Sigmoid colon (tissue), 4 donors: ENCODE measurements around the gene PIP4K2A.

Experiments used
- CTCF ChIP-seq, 4 experiments: fragments of 450-650 bp in 3 of 4; fragments of 200-600 bp in 1 of 4; IDR thresholded peaks; one replicate each; pipeline ENCODE4 v1.5.1; 2016 to 2019; ENCODE audit warnings: antibody characterized with exemption in 4 of 4, mild to moderate bottlenecking in 3 of 4, moderate library complexity in 2 of 4
- EP300 ChIP-seq, 4 donors: sonication (generic); formaldehyde crosslinking; IDR thresholded peaks; one replicate each; pipeline ENCODE4 v1.6.1; 2017; ENCODE audit warnings: antibody characterized with exemption in 4 of 4

GRCh38 chr10:22606164-22606614 is 108.2 kb downstream of the PIP4K2A start:
- TF ChIP-seq EP300 (IDR thresholded peaks at IDR 0.05): no peak
- TF ChIP-seq CTCF (IDR thresholded peaks at IDR 0.05): no peak
